IMR-90 (cell line): ENCODE results near the gene DOCK7. TPM values are rescaled to one million over a fixed set of nuclear protein-coding genes. Genes with fewer than 3 reads are reported as not detected.

Source experiments
- ATAC-seq: fragments of 200-7000 bp; cut with Tn5 transposase; 2 replicates; pipeline ENCODE4 v1.9.1; 2020; ENCODE audit warnings: low read depth, mild to moderate bottlenecking, moderate library complexity
- BruUV-seq: library from RNA; stranded (reverse); fragments of 400-500 nt; replicated peaks from 2 replicates; lab custom pipeline; 2021; lab: Mats Ljungman, UMichigan
- CTCF ChIA-PET: fragments of 300-600 bp; formaldehyde crosslinking; extraction: SDS; loops from one replicate; lab custom pipeline; 2021; ENCODE audit warnings: antibody characterized with exemption; lab: Yijun Ruan, JAX
- POLR2A ChIA-PET: fragments of 300-600 bp; sonication (Branson Sonifier 250); formaldehyde crosslinking; loops from one replicate; lab custom pipeline; 2022; ENCODE audit warnings: antibody characterized with exemption; ENCODE audit not compliant: unreplicated experiment; lab: Charles Lee
- DNase-seq: peaks from one replicate; pipeline ENCODE4 v3.0.0; 2013
- H2AFZ ChIP-seq: replicated peaks from 2 replicates; pipeline ENCODE3; 2013; ENCODE audit warnings: low read length, mild to moderate bottlenecking; ENCODE audit not compliant: poor library complexity
- H2AK5ac ChIP-seq: 2 replicates; pipeline ENCODE4 v1.6.1; 2013; ENCODE audit warnings: low read depth, low read length, inconsistent platforms
- H2AK9ac ChIP-seq: replicated peaks from 2 replicates; pipeline ENCODE3; 2013; ENCODE audit warnings: mild to moderate bottlenecking, low read depth, low read length, moderate library complexity; ENCODE audit not compliant: poor library complexity
- H2BK120ac ChIP-seq: 2 replicates; pipeline ENCODE4 v1.6.1; 2013; ENCODE audit warnings: low read depth, low read length, inconsistent platforms
- H2BK15ac ChIP-seq: 3 replicates; pipeline ENCODE4 v1.6.1; 2013; ENCODE audit warnings: low read depth, low read length, inconsistent platforms
- H2BK20ac ChIP-seq: 2 replicates; pipeline ENCODE4 v1.6.1; 2013; ENCODE audit warnings: low read depth, mild to moderate bottlenecking, inconsistent platforms, low read length, moderate library complexity
- H2BK5ac ChIP-seq: 2 replicates; pipeline ENCODE4 v1.6.1; 2013; ENCODE audit warnings: mild to moderate bottlenecking, low read depth, low read length, inconsistent platforms; ENCODE audit not compliant: poor library complexity, severe bottlenecking
- H3K14ac ChIP-seq: replicated peaks from 2 replicates; pipeline ENCODE4 v1.6.1; 2013; ENCODE audit warnings: low read depth, low read length, inconsistent platforms
- H3K18ac ChIP-seq: 2 replicates; pipeline ENCODE4 v1.6.1; 2013; ENCODE audit warnings: low read depth, low read length, control low read depth
- H3K23ac ChIP-seq: 2 replicates; pipeline ENCODE4 v1.6.1; 2013; ENCODE audit warnings: low read depth, low read length, inconsistent platforms
- H3K27ac ChIP-seq: 2 replicates; pipeline ENCODE4 v1.5.1; 2013; ENCODE audit warnings: mild to moderate bottlenecking, control low read depth, low read length; ENCODE audit not compliant: insufficient read depth
- H3K27me3 ChIP-seq: 2 replicates; pipeline ENCODE4 v1.6.1; 2013; ENCODE audit warnings: low read length; ENCODE audit not compliant: control insufficient read depth, insufficient read depth
- H3K36me3 ChIP-seq: 2 replicates; pipeline ENCODE4 v1.6.1; 2013; ENCODE audit warnings: low read length, mixed read lengths; ENCODE audit not compliant: control insufficient read depth, insufficient read depth
- H3K4ac ChIP-seq: 2 replicates; pipeline ENCODE4 v1.6.1; 2013; ENCODE audit warnings: low read depth, low read length, inconsistent platforms
- H3K4me1 ChIP-seq: 2 replicates; pipeline ENCODE4 v1.6.1; 2013; ENCODE audit warnings: low read length, mixed read lengths; ENCODE audit not compliant: control insufficient read depth, insufficient read depth
- H3K4me2 ChIP-seq: 2 replicates; pipeline ENCODE4 v1.6.1; 2013; ENCODE audit warnings: low read depth, mild to moderate bottlenecking, control low read depth, low read length, moderate library complexity
- H3K4me3 ChIP-seq: 2 replicates; pipeline ENCODE4 v1.5.1; 2013; ENCODE audit warnings: low read depth, mild to moderate bottlenecking, control low read depth, low read length, moderate library complexity; ENCODE audit not compliant: insufficient read depth
- H3K56ac ChIP-seq: 2 replicates; pipeline ENCODE4 v1.6.1; 2013; ENCODE audit warnings: low read length, inconsistent platforms; ENCODE audit not compliant: insufficient read depth; ENCODE audit errors: extremely low read depth
- H3K79me1 ChIP-seq, 2 experiments: 2 replicates each; pipeline ENCODE4 v1.6.1; 2013; ENCODE audit warnings: low read length in 2 of 2, inconsistent platforms in 1 of 2, low read depth in 1 of 2
- H3K9ac ChIP-seq: 2 replicates; pipeline ENCODE4 v1.6.1; 2013; ENCODE audit warnings: low read depth, low read length, control low read depth
- H3K9me1 ChIP-seq: 2 replicates; pipeline ENCODE4 v1.6.1; 2013; ENCODE audit warnings: low read length, inconsistent platforms; ENCODE audit not compliant: insufficient read depth
- H3K9me3 ChIP-seq: 2 replicates; pipeline ENCODE4 v1.6.1; 2013; ENCODE audit warnings: low read length; ENCODE audit not compliant: control insufficient read depth, insufficient read depth
- H4K20me1 ChIP-seq: 2 replicates; pipeline ENCODE4 v1.6.1; 2013; ENCODE audit warnings: low read length, inconsistent platforms; ENCODE audit not compliant: insufficient read depth
- H4K5ac ChIP-seq: 2 replicates; pipeline ENCODE4 v1.6.1; 2013; ENCODE audit warnings: mild to moderate bottlenecking, low read depth, low read length, control low read depth
- H4K8ac ChIP-seq, 2 experiments: 2 replicates each; pipeline ENCODE4 v1.6.1; 2013; ENCODE audit warnings: low read depth in 2 of 2, low read length in 2 of 2, control low read depth in 1 of 2, inconsistent platforms in 1 of 2
- H4K91ac ChIP-seq: 2 replicates; pipeline ENCODE4 v1.6.1; 2013; ENCODE audit warnings: low read depth, low read length, inconsistent platforms; ENCODE audit not compliant: insufficient read depth
- MAZ ChIP-seq: IDR thresholded peaks from 2 replicates; pipeline ENCODE4 v1.6.1; 2012; ENCODE audit warnings: low read depth, mild to moderate bottlenecking, low read length, improper control_type of control experiment, moderate library complexity, borderline replicate concordance
- POLR2A ChIP-seq: IDR thresholded peaks from 2 replicates; pipeline ENCODE4 v1.6.1; 2012; ENCODE audit warnings: mild to moderate bottlenecking, low read depth, low read length
- WGBS, 2 experiments: methylation state at CpG; one replicate each; pipeline versions ENCODE4 v1.1.5 to v1.1.7; 2013; ENCODE audit warnings: missing lambda C conversion rate in 2 of 2; ENCODE audit not compliant: insufficient read length in 1 of 2; ENCODE audit errors: extremely low coverage in 2 of 2; 5-methylcytosine and 5-hydroxymethylcytosine counted together
- dilution Hi-C: fragments of 300-500 bp; cut with HindIII; formaldehyde crosslinking; loops from one replicate; pipeline ENCODE4 v1.14.3; 2018; ENCODE audit warnings: low sequenced_read_pairs; ENCODE audit not compliant: unreplicated experiment
- in situ Hi-C: fragments of 300-500 bp; cut with MboI; formaldehyde crosslinking; loops from 3 replicates; pipeline ENCODE4 v1.14.3; 2019; ENCODE audit warnings: low sequenced_read_pairs, inconsistent platforms, mixed read lengths
- intact Hi-C: fragments of 100-400 bp; cut with micrococcal nuclease; formaldehyde crosslinking; loops from 2 replicates; pipeline ENCODE4 v1.10.0; 2022
- polyA plus RNA-seq, 3 experiments: library from polyadenylated mRNA; depleted of rRNA; stranded (reverse); fragments of >200 nt; gene quantifications; 2 replicates each; pipeline ENCODE4 v1.2.3, GENCODE V29; 2012; ENCODE audit warnings: low replicate concordance in 1 of 3
- total RNA-seq: library from RNA; depleted of rRNA; stranded (reverse); fragments of >200 nt; gene quantifications from 2 replicates; pipeline ENCODE4 v1.2.3, GENCODE V29; 2012

Gene DOCK7
- total and polyA plus RNA-seq, 2 of the 4 experiments (the other 2 are of a cell fraction): 38.0 to 97.7 TPM

- no peak overlapping the region for H3K4me2 ChIP-seq
- dilution Hi-C loops (no loop called here), in situ Hi-C loops (loop anchor here (25.0 kb wide), 1 partner anchor 545 kb away; the partner anchor contains the start of gene L1TD1), intact Hi-C loops (no loop called here)
- H2BK120ac ChIP-seq: no peak overlapping the region
- no peaks in the 10 kb centered on the region for H3K9me1 ChIP-seq
- TF ChIP-seq MAZ (no peak), POLR2A (no peak)
- H2BK15ac ChIP-seq: no peak overlapping the region
- H3K4me1 ChIP-seq: peaks cover 5% of the 10 kb centered on the region; the same call in 1 of the 2 replicates
- no peak overlapping the region for H4K5ac ChIP-seq
- no peak overlapping the region for H4K91ac ChIP-seq
- no peaks in the 10 kb centered on the region for H4K20me1 ChIP-seq
- no peak overlapping the region for H3K9ac ChIP-seq
- no peak overlapping the region for H2BK5ac ChIP-seq
- no peak overlapping the region for H3K14ac ChIP-seq
- DNase-seq (no peak), ATAC-seq (no peak)
- no peaks in the 10 kb centered on the region; a peak in 1 of 4 replicates for H3K79me1 ChIP-seq
- no TSS peak for BruUV-seq
- H3K27ac ChIP-seq: no peak overlapping the region
- H3K18ac ChIP-seq: no peak overlapping the region
- ChIA-PET CTCF (interaction anchor here (0.6 kb wide), 1 partner anchor 89 kb away, joined by 3 read pairs; no protein-coding TSS in a partner anchor), POLR2A (no interaction called here)
- H3K36me3 ChIP-seq: no peaks in the 10 kb centered on the region
- H3K4me3 ChIP-seq: no peak overlapping the region
- H2AK9ac ChIP-seq: no peak overlapping the region
- H3K4ac ChIP-seq: no peak overlapping the region
- no peak overlapping the region for H2BK20ac ChIP-seq
- no peaks in the 10 kb centered on the region for H3K27me3 ChIP-seq
- H3K23ac ChIP-seq: no peak overlapping the region
- H3K56ac ChIP-seq: no peak overlapping the region; the same call in 1 of the 2 replicates
- no peak overlapping the region for H4K8ac ChIP-seq
- no peak overlapping the region for H2AK5ac ChIP-seq
- H3K9me3 ChIP-seq: no peaks in the 10 kb centered on the region
- no peak overlapping the region for H2AFZ ChIP-seq
- WGBS, 2 experiments: 100% methylated on average over 1 of the region's 3 CpGs; no CpG with 5 or more reads in 1 of the 2 experiments
Observed at GRCh38 chr1:62732331-62732730, 44.1 kb upstream of the DOCK7 start.
